HG03342 (cell line): ENCODE results near the gene ITGB2.

Experiments
- ATAC-seq: cut with Tn5 transposase; IDR thresholded peaks from one replicate; pipeline ENCODE4 v1.9.1; 2021; ENCODE audit warnings: mild to moderate bottlenecking, moderate library complexity; ENCODE audit not compliant: unreplicated experiment

Gene ITGB2

GRCh38 chr21:44920694-44921604 lies at the start of gene ITGB2:
Gene ITGB2, minus strand, starts transcription at chr21:44920899. Its CDS starts 10,117 bp downstream, at chr21:44910782.
- peak; percentile 55 for ATAC-seq

GRCh38 chr21:44969931-44970755 lies 49.4 kb upstream of the ITGB2 start:
- no peak for ATAC-seq

- no peak for ATAC-seq
Measured at GRCh38 chr21:44969066-44969670, 48.5 kb upstream of the ITGB2 start.

GRCh38 chr21:44967082-44968047 lies 46.7 kb upstream of the ITGB2 start:
- ATAC-seq = no peak

GRCh38 chr21:44966135-44967081 lies 45.7 kb upstream of the ITGB2 start:
- ATAC-seq = no peak

GRCh38 chr21:44965251-44966022 lies 44.7 kb upstream of the ITGB2 start:
- ATAC-seq = no peak

- no peak for ATAC-seq
Measured at GRCh38 chr21:44964381-44964780, 43.7 kb upstream of the ITGB2 start.

GRCh38 chr21:44962403-44962966 lies 41.8 kb upstream of the ITGB2 start:
- ATAC-seq = no peak

- no peak for ATAC-seq
Measured at GRCh38 chr21:44960141-44961092, 39.7 kb upstream of the ITGB2 start.

GRCh38 chr21:44959376-44960091 lies 38.8 kb upstream of the ITGB2 start:
- no peak for ATAC-seq

- no peak for ATAC-seq
Measured at GRCh38 chr21:44958471-44959191, 37.9 kb upstream of the ITGB2 start.

- no peak for ATAC-seq
Measured at GRCh38 chr21:44957901-44958451, 37.3 kb upstream of the ITGB2 start.

GRCh38 chr21:44957047-44957831 lies 36.5 kb upstream of the ITGB2 start:
- ATAC-seq = no peak

GRCh38 chr21:44956356-44957046 lies 35.8 kb upstream of the ITGB2 start:
- ATAC-seq = no peak
